Gastrocnemius medialis (tissue), 4 donors: ENCODE results near the gene HAUS7.

Experiments used
- CTCF ChIP-seq, 5 experiments: fragments of 450-650 bp in 3 of 5; fragments of 200-600 bp in 2 of 5; sonication (generic) in 2 of 5; IDR thresholded peaks in 4 of 5; conservative IDR thresholded peaks in 1 of 5; 1 replicate in 4 of 5; 2 replicates in 1 of 5; pipeline ENCODE4 v1.5.1; 2016 to 2019; ENCODE audit warnings: antibody characterized with exemption in 5 of 5, mild to moderate bottlenecking in 3 of 5, moderate library complexity in 3 of 5
- POLR2A ChIP-seq, 2 donors: fragments of 450-650 bp; IDR thresholded peaks; one replicate each; pipeline ENCODE4 v1.6.1; 2017; ENCODE audit warnings: antibody characterized with exemption in 2 of 2, mild to moderate bottlenecking in 2 of 2, moderate library complexity in 2 of 2

DNA sequence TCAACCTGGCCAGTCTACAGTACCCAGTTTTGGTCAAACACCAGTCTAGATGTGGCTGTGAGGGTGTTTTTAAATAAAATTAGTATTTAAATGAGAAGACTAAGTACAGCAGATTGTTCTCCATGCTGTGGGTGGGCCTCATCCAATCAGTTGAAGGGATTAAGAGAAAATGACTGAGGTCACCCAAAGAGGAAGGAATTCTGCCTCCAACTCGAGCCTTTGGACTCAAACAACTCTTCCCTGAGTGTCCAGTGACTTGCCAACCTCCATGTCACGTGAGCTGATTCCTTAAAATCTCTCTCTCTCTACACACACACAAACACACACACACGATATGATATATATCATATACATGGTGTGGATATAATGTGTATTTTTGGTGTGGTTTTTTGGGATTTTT is 34.5 kb downstream of the HAUS7 start:
- TF ChIP-seq CTCF (IDR thresholded peaks at IDR 0.05 in 4 of 5, conservative IDR thresholded peaks at IDR 0.05 in 1 of 5) = no peak
- TF ChIP-seq POLR2A (IDR thresholded peaks at IDR 0.05) = no peak
